Left ventricle myocardium inferior (tissue), 1 donor: ENCODE results near the gene GPR137. TPM values are rescaled to one million over a fixed set of nuclear protein-coding genes. Genes with fewer than 3 reads are reported as not detected.

ENCODE experiments used
- total RNA-seq: library from RNA; stranded (reverse); fragmentation: NEBNext Ultra II Directional; extraction: Animal tissue kit (Norgen Biotek cat#: 25700); gene quantifications from one replicate; pipeline ENCODE4 v1.2.1, GENCODE V29; 2021
- donor health status: DM: no; HTN: yes; CAD: no; lungs with severe emphysema.

GPR137 gene
- total RNA-seq, 1 donor from 2014 or later: 28.4 TPM

Other genes starting within 250 kb of the GPR137 start
- gene FLRT1, start 249.9 kb upstream of the GPR137 start, total RNA-seq: 0.44 TPM
- gene MACROD1, start 119.7 kb upstream of the GPR137 start, total RNA-seq: 127 TPM
- gene STIP1, start 99.7 kb upstream of the GPR137 start, total RNA-seq: 97.4 TPM
- 5.4 TPM for gene FERMT3, start 79.1 kb upstream of the GPR137 start, total RNA-seq
- gene TRPT1, start 59.7 kb upstream of the GPR137 start, total RNA-seq: 82.3 TPM
- gene NUDT22, start 59.6 kb upstream of the GPR137 start, total RNA-seq: 65.2 TPM
- 59.9 TPM for gene DNAJC4, start 55.3 kb upstream of the GPR137 start, total RNA-seq
- gene VEGFB, start 51.3 kb upstream of the GPR137 start, total RNA-seq: 272 TPM
- 45.5 TPM for gene FKBP2, start 44.8 kb upstream of the GPR137 start, total RNA-seq
- 102 TPM for gene PPP1R14B, start 38.9 kb upstream of the GPR137 start, total RNA-seq
- 10.0 TPM for gene PLCB3, start 34.3 kb upstream of the GPR137 start, total RNA-seq
- 56.3 TPM for gene BAD, start 1.2 kb upstream of the GPR137 start, total RNA-seq
- gene KCNK4, start 5.5 kb downstream of the GPR137 start, total RNA-seq: not detected
- gene CATSPERZ, start 14.5 kb downstream of the GPR137 start, total RNA-seq: not detected
- gene ESRRA, start 19.7 kb downstream of the GPR137 start, total RNA-seq: 213 TPM
- 97.5 TPM for gene TRMT112, start 31.7 kb downstream of the GPR137 start, total RNA-seq
- gene PRDX5, start 32.3 kb downstream of the GPR137 start, total RNA-seq: 321 TPM
- gene CCDC88B, start 54.4 kb downstream of the GPR137 start, total RNA-seq: 7.5 TPM
- 16.8 TPM for gene RPS6KA4, start 73.3 kb downstream of the GPR137 start, total RNA-seq